Measurements from ENCODE around the gene EEF1AKMT3.
A peak's percentile ranks its signal among the peaks of the same experiment; 100 is the strongest.
"Not testable (repeated sequence)": the region's sequence is repeated elsewhere in the genome, so short reads cannot be mapped to it uniquely, and the experiment has no call there.

Gene EEF1AKMT3

GRCh38 chr12:57769594-57769993 lies 2.8 kb upstream of the EEF1AKMT3 start:
- DNase-seq (ENCODE audit: insufficient read length, low spot score), result no peak
- no peak for TF ChIP-seq CTCF (IDR thresholded peaks at IDR 0.05; ENCODE audit: insufficient read depth, missing control alignments)

GRCh38 chr12:57770734-57771133 lies 1.7 kb upstream of the EEF1AKMT3 start:
- no peak for FAIRE-seq
- no peak for TF ChIP-seq CTCF (IDR thresholded peaks at IDR 0.05; ENCODE audit: insufficient read depth, missing control alignments)
- DNase-seq (ENCODE audit: insufficient read length, low spot score), result no peak

More at GRCh38 chr12:57769594-57769993, 2.8 kb upstream of the EEF1AKMT3 start:
- no peak for FAIRE-seq

- TF ChIP-seq CTCF (IDR thresholded peaks at IDR 0.05; ENCODE audit: insufficient read depth, missing control alignments), result no peak
- DNase-seq (ENCODE audit: insufficient read length, low spot score) (peak; percentile 70), FAIRE-seq (no peak)
Observed at GRCh38 chr12:57771236-57771872, 1.1 kb upstream of the EEF1AKMT3 start.

- no peak for TF ChIP-seq CTCF (IDR thresholded peaks at IDR 0.05; ENCODE audit: insufficient read depth, missing control alignments)
- FAIRE-seq (no peak), DNase-seq (ENCODE audit: insufficient read length, low spot score) (peak; percentile 84)
Observed at GRCh38 chr12:57771873-57772428, 463 bp upstream of the EEF1AKMT3 start, which contains the start of gene METTL1. METTL1 (minus strand) TSS chr12:57772105; CDS start chr12:57772083, 22 bp downstream.

GRCh38 chr12:57774634-57775033 lies 2.2 kb downstream of the EEF1AKMT3 start:
- FAIRE-seq; DNase-seq (ENCODE audit: insufficient read length, low spot score): not testable (repeated sequence)

- no peak for FAIRE-seq
- no peak for TF ChIP-seq CTCF (IDR thresholded peaks at IDR 0.05; ENCODE audit: insufficient read depth, missing control alignments)
- DNase-seq (ENCODE audit: insufficient read length, low spot score), result no peak
Observed at GRCh38 chr12:57775044-57775443, 2.6 kb downstream of the EEF1AKMT3 start.

- no peak for TF ChIP-seq CTCF (IDR thresholded peaks at IDR 0.05; ENCODE audit: insufficient read depth, missing control alignments)
- no peak for FAIRE-seq
Observed at GRCh38 chr12:57775563-57776246, 3.3 kb downstream of the EEF1AKMT3 start.

More at GRCh38 chr12:57775563-57776246, 3.3 kb downstream of the EEF1AKMT3 start:
- no peak for DNase-seq (ENCODE audit: insufficient read length, low spot score)

Measured in D721Med (cell line).